H1 (cell line): ENCODE measurements around the gene HPX. TPM values are rescaled to one million over a fixed set of nuclear protein-coding genes. Genes with fewer than 3 reads are reported as not detected.

Experiments
- CTCF ChIA-PET: fragments of 300-600 bp; sonication (Branson Sonifier 250); formaldehyde crosslinking; loops from one replicate; lab custom pipeline; 2021; ENCODE audit not compliant: partially characterized antibody; lab: Charles Lee
- POLR2A ChIA-PET: fragments of 300-600 bp; sonication (Branson Sonifier 250); formaldehyde crosslinking; loops from one replicate; lab custom pipeline; 2021; ENCODE audit warnings: inconsistent platforms; ENCODE audit not compliant: partially characterized antibody; lab: Charles Lee
- DNase-seq, 2 experiments: peaks; one replicate each; pipeline versions ENCODE4 v3.0.0 to v3.0.0-alpha.2; 2010 to 2022; ENCODE audit warnings: low spot score in 2 of 2, low read depth in 1 of 2, mixed read lengths in 1 of 2
- FAIRE-seq: peaks from 2 replicates; lab custom pipeline; 2011; peaks lifted over from hg19 to GRCh38; lab: Jason Lieb, UNC
- H2AFZ ChIP-seq: 2 replicates; pipeline ENCODE4 v1.8.1; 2012; ENCODE audit warnings: low read length, inconsistent platforms
- H2AK5ac ChIP-seq: 2 replicates; pipeline ENCODE4 v1.6.1; 2013; ENCODE audit warnings: low read depth, low read length
- H2BK120ac ChIP-seq: replicated peaks from 2 replicates; pipeline ENCODE3; 2013; ENCODE audit warnings: low read depth, low read length, inconsistent platforms
- H2BK12ac ChIP-seq: 2 replicates; pipeline ENCODE4 v1.6.1; 2013; ENCODE audit warnings: low read depth, low read length
- H2BK15ac ChIP-seq: 2 replicates; pipeline ENCODE4 v1.6.1; 2013; ENCODE audit warnings: low read length
- H2BK20ac ChIP-seq: 2 replicates; pipeline ENCODE4 v1.6.1; 2013; ENCODE audit warnings: low read length
- H2BK5ac ChIP-seq: 2 replicates; pipeline ENCODE4 v1.6.1; 2013; ENCODE audit warnings: low read depth, low read length
- H3K14ac ChIP-seq: 2 replicates; pipeline ENCODE4 v1.6.1; 2013; ENCODE audit warnings: inconsistent platforms; ENCODE audit not compliant: insufficient read length
- H3K18ac ChIP-seq: 2 replicates; pipeline ENCODE4 v1.6.1; 2013; ENCODE audit warnings: low read length; ENCODE audit errors: extremely low read depth
- H3K23ac ChIP-seq: 2 replicates; pipeline ENCODE4 v1.6.1; 2013; ENCODE audit warnings: inconsistent platforms; ENCODE audit not compliant: insufficient read length
- H3K23me2 ChIP-seq: 2 replicates; pipeline ENCODE4 v1.6.1; 2013; ENCODE audit warnings: low read depth, low read length
- H3K27ac ChIP-seq: 2 replicates; pipeline ENCODE4 v1.6.1; 2011; ENCODE audit warnings: low read depth, low read length, inconsistent platforms
- H3K27me3 ChIP-seq, 4 experiments: replicated peaks in 1 of 4; 1 replicate in 1 of 4; 2 replicates in 3 of 4; pipeline versions ENCODE4 v1.6.1 to v1.8.1; 2011 to 2013; ENCODE audit warnings: low read length in 3 of 4, mild to moderate bottlenecking in 3 of 4, inconsistent platforms in 2 of 4, mixed read lengths in 2 of 4, moderate library complexity in 1 of 4; ENCODE audit not compliant: control insufficient read depth in 3 of 4, insufficient read depth in 3 of 4; ENCODE audit errors: extremely low read depth in 1 of 4
- H3K36me3 ChIP-seq, 4 experiments: 2 replicates each; pipeline versions ENCODE4 v1.6.1 to v1.8.1; 2011 to 2013; ENCODE audit warnings: mild to moderate bottlenecking in 4 of 4, low read length in 3 of 4, moderate library complexity in 2 of 4, control low read depth in 1 of 4, inconsistent platforms in 1 of 4; ENCODE audit not compliant: insufficient read depth in 4 of 4, control insufficient read depth in 2 of 4
- H3K4ac ChIP-seq: replicated peaks from 2 replicates; pipeline ENCODE3; 2013; ENCODE audit warnings: low read length, low read depth, mixed read lengths, inconsistent platforms; ENCODE audit not compliant: insufficient read length
- H3K4me1 ChIP-seq, 4 experiments: replicated peaks in 1 of 4; 1 replicate in 1 of 4; 2 replicates in 3 of 4; pipeline versions ENCODE4 v1.6.1 to v1.8.1; 2011 to 2013; ENCODE audit warnings: low read length in 3 of 4, inconsistent platforms in 2 of 4, mixed read lengths in 1 of 4; ENCODE audit not compliant: insufficient read depth in 4 of 4, control insufficient read depth in 3 of 4
- H3K4me2 ChIP-seq, 2 experiments: 2 replicates each; pipeline versions ENCODE4 v1.6.1 to v1.8.1; 2011 to 2013; ENCODE audit warnings: low read depth in 2 of 2, low read length in 2 of 2, control low read depth in 1 of 2, inconsistent platforms in 1 of 2, mild to moderate bottlenecking in 1 of 2; ENCODE audit not compliant: insufficient read depth in 1 of 2
- H3K4me3 ChIP-seq, 4 experiments: fragments of 200-600, 300-600 bp in 1 of 4; sonication (generic), shearing (Covaris generic), sonication (Bioruptor Twin) in 1 of 4; 2 replicates each; pipeline versions ENCODE4 v1.5.1 to v1.8.1; 2011 to 2016; ENCODE audit warnings: low read length in 4 of 4, low read depth in 3 of 4, control low read depth in 2 of 4, inconsistent platforms in 2 of 4, mild to moderate bottlenecking in 2 of 4, mixed read lengths in 1 of 4, moderate library complexity in 1 of 4; ENCODE audit not compliant: insufficient read depth in 2 of 4; ENCODE audit errors: extremely low read depth in 1 of 4
- H3K56ac ChIP-seq: replicated peaks from 2 replicates; pipeline ENCODE3; 2013; ENCODE audit warnings: low read depth, mild to moderate bottlenecking, mixed read lengths, low read length, inconsistent platforms; ENCODE audit not compliant: insufficient read length
- H3K79me1 ChIP-seq: 2 replicates; pipeline ENCODE4 v1.6.1; 2013; ENCODE audit warnings: low read depth, low read length, control low read depth
- H3K79me2 ChIP-seq, 2 experiments: 2 replicates each; pipeline versions ENCODE4 v1.6.1 to v1.8.1; 2012 to 2013; ENCODE audit warnings: low read length in 2 of 2, mild to moderate bottlenecking in 2 of 2, inconsistent platforms in 1 of 2; ENCODE audit not compliant: insufficient read depth in 2 of 2, control insufficient read depth in 1 of 2
- H3K9ac ChIP-seq, 4 experiments: replicated peaks in 1 of 4; 1 replicate in 1 of 4; 2 replicates in 3 of 4; pipeline versions ENCODE4 v1.6.1 to v1.8.1; 2011 to 2013; ENCODE audit warnings: low read depth in 3 of 4, low read length in 3 of 4, control low read depth in 2 of 4, mild to moderate bottlenecking in 2 of 4, moderate library complexity in 2 of 4, inconsistent platforms in 1 of 4; ENCODE audit errors: extremely low read depth in 1 of 4
- H3K9me3 ChIP-seq, 2 experiments: 2 replicates each; pipeline versions ENCODE4 v1.6.1 to v1.8.1; 2012 to 2013; ENCODE audit warnings: mild to moderate bottlenecking in 2 of 2, moderate library complexity in 2 of 2, control low read depth in 1 of 2, inconsistent platforms in 1 of 2, low read depth in 1 of 2, low read length in 1 of 2, mixed read lengths in 1 of 2; ENCODE audit not compliant: insufficient read depth in 2 of 2
- H4K20me1 ChIP-seq, 2 experiments: replicated peaks in 1 of 2; 2 replicates each; pipeline versions ENCODE3 to v1.8.1; 2011 to 2013; ENCODE audit warnings: inconsistent platforms in 2 of 2, low read length in 2 of 2, mild to moderate bottlenecking in 1 of 2; ENCODE audit not compliant: insufficient read depth in 2 of 2, control insufficient read depth in 1 of 2
- H4K5ac ChIP-seq: 2 replicates; pipeline ENCODE4 v1.6.1; 2013; ENCODE audit warnings: low read length, low read depth, mixed read lengths, inconsistent platforms; ENCODE audit not compliant: insufficient read length
- H4K8ac ChIP-seq: 2 replicates; pipeline ENCODE4 v1.8.0; 2013; ENCODE audit warnings: mild to moderate bottlenecking, moderate library complexity, low read length, inconsistent platforms; ENCODE audit not compliant: insufficient read depth; ENCODE audit errors: extremely low read depth
- H4K91ac ChIP-seq: replicated peaks from 2 replicates; pipeline ENCODE3; 2013; ENCODE audit warnings: low read length, mixed read lengths, inconsistent platforms; ENCODE audit not compliant: insufficient read length
- BCL11A ChIP-seq, 2 experiments: IDR thresholded peaks; one replicate each; pipeline ENCODE4 v1.6.1; 2011; ENCODE audit warnings: low read depth in 2 of 2, low read length in 2 of 2, mild to moderate bottlenecking in 2 of 2
- BRCA1 ChIP-seq: IDR thresholded peaks from 2 replicates; pipeline ENCODE4 v1.6.1; 2012; ENCODE audit warnings: low read depth, low read length, improper control_type of control experiment
- CEBPB ChIP-seq: IDR thresholded peaks from 2 replicates; pipeline ENCODE4 v1.6.1; 2012; ENCODE audit warnings: low read depth, low read length
- CTCF ChIP-seq, 3 experiments: IDR thresholded peaks; 1 replicate in 2 of 3; 2 replicates in 1 of 3; pipeline versions ENCODE4 v1.5.1 to v1.6.1; 2011; ENCODE audit warnings: low read length in 3 of 3, mild to moderate bottlenecking in 3 of 3, inconsistent platforms in 2 of 3, low read depth in 1 of 3, moderate library complexity in 1 of 3; ENCODE audit not compliant: insufficient read depth in 1 of 3; ENCODE audit errors: control extremely low read depth in 1 of 3
- EP300 ChIP-seq, 2 experiments: IDR thresholded peaks; 1 replicate in 1 of 2; 2 replicates in 1 of 2; pipeline ENCODE4 v1.6.1; 2011 to 2012; ENCODE audit warnings: low read depth in 2 of 2, low read length in 2 of 2, mild to moderate bottlenecking in 2 of 2, borderline replicate concordance in 1 of 2, inconsistent platforms in 1 of 2, moderate library complexity in 1 of 2
- MAFK ChIP-seq: IDR thresholded peaks from 2 replicates; pipeline ENCODE4 v1.6.1; 2012; ENCODE audit warnings: low read depth, mild to moderate bottlenecking, improper control_type of control experiment, low read length
- POLR2A ChIP-seq, 2 experiments: IDR thresholded peaks; 1 replicate in 1 of 2; 2 replicates in 1 of 2; pipeline ENCODE4 v1.6.1; 2011; ENCODE audit warnings: low read depth in 2 of 2, low read length in 2 of 2, mild to moderate bottlenecking in 2 of 2; ENCODE audit errors: control extremely low read depth in 1 of 2
- SIN3A ChIP-seq, 2 experiments: IDR thresholded peaks in 1 of 2; conservative IDR thresholded peaks in 1 of 2; 2 replicates each; pipeline ENCODE4 v1.6.1; 2011 to 2012; ENCODE audit warnings: low read length in 2 of 2, improper control_type of control experiment in 1 of 2, low read depth in 1 of 2, mild to moderate bottlenecking in 1 of 2
- SP2 ChIP-seq: IDR thresholded peaks from 2 replicates; pipeline ENCODE4 v1.6.1; 2012; ENCODE audit warnings: mild to moderate bottlenecking, low read length, inconsistent platforms
- TCF12 ChIP-seq: IDR thresholded peaks from 2 replicates; pipeline ENCODE4 v1.6.1; 2011; ENCODE audit warnings: low read depth, mild to moderate bottlenecking, low read length
- WGBS, 2 experiments: shearing (Covaris generic) in 1 of 2; methylation state at CpG; one replicate each; pipeline versions ENCODE4 v1.1.6 to v1.1.7; 2013 to 2015; ENCODE audit warnings: low lambda C conversion rate in 2 of 2, mixed read lengths in 2 of 2, inconsistent platforms in 1 of 2, low coverage in 1 of 2, missing lambda C conversion rate in 1 of 2; ENCODE audit not compliant: insufficient replicate concordance in 2 of 2, insufficient coverage in 1 of 2, insufficient read length in 1 of 2; ENCODE audit errors: extremely low coverage in 1 of 2, missing lambda C conversion rate in 1 of 2; 5-methylcytosine and 5-hydroxymethylcytosine counted together
- polyA plus RNA-seq, 7 experiments: library from polyadenylated mRNA; depleted of rRNA in 3 of 7; stranded (reverse) in 5 of 7; unstranded in 2 of 7; fragments of >200 nt in 5 of 7; fragments of 200-250 nt in 2 of 7; gene quantifications; 1 replicate in 5 of 7; 2 replicates in 1 of 7; 4 replicates in 1 of 7; pipeline versions ENCODE4 v1.2.1 to v1.2.3, GENCODE V29; 2011 to 2013; ENCODE audit warnings: missing spikeins in 2 of 7, mixed read lengths in 2 of 7
- total RNA-seq: library from RNA; stranded (reverse); fragmentation: NEBNext Ultra II Directional; extraction: Animal tissue kit (Norgen Biotek cat#: 25700); gene quantifications from 2 replicates; pipeline ENCODE4 v1.2.1, GENCODE V29; 2021

Gene HPX
- total and polyA plus RNA-seq, 2 of the 8 experiments (the other 6 are each of a cell fraction or from before 2014, with no cell fraction given), result 0.80 to 0.97 TPM

GRCh38 chr11:6475936-6476335 lies 35.1 kb upstream of the HPX start:
- FAIRE-seq, result no peak
- CTCF ChIA-PET, result interaction anchor here (0.8 to 7.0 kb wide), 26 partner anchors 8 to 215 kb away, joined by 3 to 69 read pairs (median 6); partner anchors contain the start of genes APBB1, DNHD1, HPX and SMPD1
- 0 out of 2 replicates have a peak overlapping the region, but pooled peaks have one; percentile 29 for H3K27ac ChIP-seq
- H3K18ac ChIP-seq, result no peak overlapping the region
- H3K9me3 ChIP-seq, result no peaks in the 10 kb centered on the region
- H3K4ac ChIP-seq, result no peak overlapping the region
- H3K27me3 ChIP-seq, result no peaks in the 10 kb centered on the region; a peak in 1 of 7 replicates
- H2AK5ac ChIP-seq, result no peak overlapping the region
- H2AFZ ChIP-seq, result no peak overlapping the region
- no peak overlapping the region for H3K23ac ChIP-seq
- no peak overlapping the region for H2BK5ac ChIP-seq
- H4K8ac ChIP-seq, result no peak overlapping the region
- POLR2A ChIA-PET, result interaction anchor here (1.1 to 3.1 kb wide), 13 partner anchors 9 to 205 kb away, joined by 3 to 13 read pairs (median 4); partner anchors contain the start of genes DNHD1, HPX and TAF10
- no peak overlapping the region for H4K91ac ChIP-seq
- H3K56ac ChIP-seq, result no peak overlapping the region
- peaks cover 15% of the 10 kb centered on the region for H3K23me2 ChIP-seq
- peaks cover 1 to 6% of the 10 kb centered on the region in 2 experiments for H4K20me1 ChIP-seq
- no peak overlapping the region for H2BK12ac ChIP-seq
- no peak overlapping the region for H3K9ac ChIP-seq
- H2BK120ac ChIP-seq, result no peak overlapping the region
- peaks cover 8 to 24% (median 11%) of the 10 kb centered on the region in 4 experiments for H3K4me1 ChIP-seq
- H2BK20ac ChIP-seq, result no peak overlapping the region
- peaks cover 6 to 14% of the 10 kb centered on the region in 2 experiments for H3K79me2 ChIP-seq
- WGBS, 2 experiments, result 68% methylated on average over 5 of the region's 5 CpGs; no CpG with 5 or more reads in 1 of the 2 experiments
- peaks cover 13 to 34% (median 24%) of the 10 kb centered on the region in 4 experiments for H3K36me3 ChIP-seq
- H4K5ac ChIP-seq, result no peak overlapping the region
- peaks cover 7% of the 10 kb centered on the region; the same call in 1 of the 2 replicates for H3K79me1 ChIP-seq
- no peak overlapping the region for H2BK15ac ChIP-seq
- no peak overlapping the region for H3K14ac ChIP-seq
- H3K4me3 ChIP-seq, result no peak overlapping the region
- peak in 1 of 2 experiments; percentile 46 for DNase-seq
- no peak overlapping the region; a peak in 1 of 4 replicates for H3K4me2 ChIP-seq
- TF ChIP-seq BCL11A (IDR thresholded peaks at IDR 0.05; ENCODE audit: low read depth in 2 of 2, low read length in 2 of 2) (no peak), EP300 (IDR thresholded peaks at IDR 0.05; ENCODE audit: borderline replicate concordance in 1 of 2, low read depth in 2 of 2, low read length in 2 of 2) (no peak), SIN3A (conservative IDR thresholded peaks at IDR 0.05 in 1 of 2, IDR thresholded peaks at IDR 0.05 in 1 of 2; ENCODE audit: low read depth in 1 of 2, low read length in 2 of 2) (no peak), TCF12 (no peak), POLR2A (IDR thresholded peaks at IDR 0.05; ENCODE audit: control extremely low read depth in 1 of 2, low read depth in 2 of 2, low read length in 2 of 2) (peak in 1 of 2 experiments; percentile 2; a peak in 1 of 3 replicates), CEBPB (no peak), BRCA1 (no peak), MAFK (no peak), CTCF (IDR thresholded peaks at IDR 0.05; ENCODE audit: control extremely low read depth in 1 of 3, insufficient read depth in 1 of 3, low read depth in 1 of 3, low read length in 3 of 3) (peak; percentile 11 to 49 (median 18); a peak in 3 of 4 replicates), SP2 (no peak)
